ENCODE results near the gene HIPK2.

HIPK2 gene

GRCh38 chr7:139711991-139712743, 65.6 kb downstream of the HIPK2 start:
- DNase-seq: no peak

GRCh38 chr7:139710036-139710435, 67.8 kb downstream of the HIPK2 start:
- no peak for DNase-seq

- no peak for DNase-seq
Observed at GRCh38 chr7:139709485-139709884, 68.3 kb downstream of the HIPK2 start.

- DNase-seq: no peak
Observed at GRCh38 chr7:139708541-139708940, 69.3 kb downstream of the HIPK2 start.

- DNase-seq: no peak
Observed at GRCh38 chr7:139706837-139707236, 71.0 kb downstream of the HIPK2 start.

- no peak for DNase-seq
Observed at GRCh38 chr7:139704308-139704879, 73.4 kb downstream of the HIPK2 start.

- DNase-seq: no peak
Observed at GRCh38 chr7:139703487-139704307, 74.1 kb downstream of the HIPK2 start.

GRCh38 chr7:139702811-139703486, 74.8 kb downstream of the HIPK2 start:
- no peak for DNase-seq

GRCh38 chr7:139702313-139702731, 75.5 kb downstream of the HIPK2 start:
- DNase-seq: no peak

GRCh38 chr7:139701908-139702307, 75.9 kb downstream of the HIPK2 start:
- no peak for DNase-seq

- DNase-seq: no peak
Observed at GRCh38 chr7:139700505-139701235, 77.1 kb downstream of the HIPK2 start.

GRCh38 chr7:139699640-139700504, 77.9 kb downstream of the HIPK2 start:
- DNase-seq: no peak

- DNase-seq: no peak
Observed at GRCh38 chr7:139698844-139699243, 79.0 kb downstream of the HIPK2 start.

GRCh38 chr7:139698278-139698677, 79.5 kb downstream of the HIPK2 start:
- no peak for DNase-seq

GRCh38 chr7:139697056-139697455, 80.7 kb downstream of the HIPK2 start:
- DNase-seq: no peak

GRCh38 chr7:139696552-139696951, 81.2 kb downstream of the HIPK2 start:
- no peak for DNase-seq

GRCh38 chr7:139695588-139695987, 82.2 kb downstream of the HIPK2 start:
- no peak for DNase-seq

GRCh38 chr7:139695051-139695450, 82.7 kb downstream of the HIPK2 start:
- no peak for DNase-seq

GRCh38 chr7:139694389-139694676, 83.5 kb downstream of the HIPK2 start:
- no peak for DNase-seq

GRCh38 chr7:139693651-139694388, 84.0 kb downstream of the HIPK2 start:
- DNase-seq: no peak

GRCh38 chr7:139692723-139693122, 85.1 kb downstream of the HIPK2 start:
- DNase-seq: no peak
